NCI-H524 (cell line): Measurements from ENCODE around the gene ANKRD60.

Experiments
- DNase-seq, 2 experiments: peaks; one replicate each; lab custom pipeline; 2025; lab: John Stamatoyannopoulos, UW

Gene ANKRD60

GRCh38 chr20:58194175-58194791, 34.2 kb downstream of the ANKRD60 start:
- no peak for DNase-seq

GRCh38 chr20:58192567-58192966, 35.9 kb downstream of the ANKRD60 start:
- DNase-seq = no peak

GRCh38 chr20:58192065-58192464, 36.4 kb downstream of the ANKRD60 start:
- no peak for DNase-seq

GRCh38 chr20:58188527-58188926, 39.9 kb downstream of the ANKRD60 start:
- peak in 1 of 2 experiments; percentile 9 for DNase-seq

- no peak for DNase-seq
These were observed 43.5 kb downstream of the ANKRD60 start for GRCh38 chr20:58184984-58185383.

GRCh38 chr20:58184063-58184462, 44.4 kb downstream of the ANKRD60 start:
- DNase-seq = no peak

- DNase-seq = no peak
These were observed 45.8 kb downstream of the ANKRD60 start for GRCh38 chr20:58182521-58183140.

GRCh38 chr20:58179432-58180099, 48.9 kb downstream of the ANKRD60 start:
- peak; percentile 8 to 61 for DNase-seq

- peak in 1 of 2 experiments; percentile 23 for DNase-seq
These were observed 49.4 kb downstream of the ANKRD60 start for GRCh38 chr20:58179083-58179431.

GRCh38 chr20:58177799-58178198, 50.7 kb downstream of the ANKRD60 start:
- no peak for DNase-seq

- DNase-seq = no peak
These were observed 52.6 kb downstream of the ANKRD60 start for GRCh38 chr20:58175836-58176235.

GRCh38 chr20:58175425-58175824, 53.0 kb downstream of the ANKRD60 start:
- no peak for DNase-seq

GRCh38 chr20:58174708-58175280, 53.7 kb downstream of the ANKRD60 start:
- DNase-seq = no peak

GRCh38 chr20:58173930-58174707, 54.3 kb downstream of the ANKRD60 start:
- DNase-seq = no peak

- no peak for DNase-seq
These were observed 55.4 kb downstream of the ANKRD60 start for GRCh38 chr20:58173091-58173490.

- no peak for DNase-seq
These were observed 56.5 kb downstream of the ANKRD60 start for GRCh38 chr20:58171796-58172425.

- no peak for DNase-seq
These were observed 59.0 kb downstream of the ANKRD60 start for GRCh38 chr20:58169450-58169849.

- no peak for DNase-seq
These were observed 59.6 kb downstream of the ANKRD60 start for GRCh38 chr20:58168843-58169242.

GRCh38 chr20:58167759-58168158, 60.7 kb downstream of the ANKRD60 start:
- DNase-seq = no peak
